H9 (cell line): Measurements from ENCODE around the gene SIK2. TPM values are rescaled to one million over a fixed set of nuclear protein-coding genes. Genes with fewer than 3 reads are reported as not detected.

Source experiments
- DNase-seq: peaks from one replicate; pipeline ENCODE4 v3.0.0-alpha.2; 2017
- H2AFZ ChIP-seq: one replicate; pipeline ENCODE4 v1.6.1; 2013; ENCODE audit warnings: mild to moderate bottlenecking, low read length, control low read depth, moderate library complexity
- H2AK5ac ChIP-seq: 2 replicates; pipeline ENCODE4 v1.6.1; 2013; ENCODE audit warnings: low read length, control low read depth, mixed read lengths; ENCODE audit not compliant: insufficient read length
- H2BK120ac ChIP-seq: one replicate; pipeline ENCODE4 v1.6.1; 2013; ENCODE audit warnings: low read depth, mild to moderate bottlenecking, low read length, control low read depth, inconsistent platforms; ENCODE audit not compliant: poor library complexity, severe bottlenecking
- H2BK12ac ChIP-seq: 2 replicates; pipeline ENCODE4 v1.6.1; 2013; ENCODE audit warnings: low read length, control low read depth, mixed read lengths, low read depth; ENCODE audit not compliant: insufficient read length
- H2BK15ac ChIP-seq: 2 replicates; pipeline ENCODE4 v1.6.1; 2013; ENCODE audit warnings: low read depth, low read length, control low read depth
- H2BK20ac ChIP-seq: one replicate; pipeline ENCODE4 v1.6.1; 2013; ENCODE audit warnings: low read depth, mild to moderate bottlenecking, low read length, control low read depth, inconsistent platforms; ENCODE audit not compliant: poor library complexity, severe bottlenecking
- H2BK5ac ChIP-seq: 2 replicates; pipeline ENCODE4 v1.6.1; 2013; ENCODE audit warnings: low read length, control low read depth, mixed read lengths; ENCODE audit not compliant: insufficient read length
- H3K14ac ChIP-seq: 2 replicates; pipeline ENCODE4 v1.6.1; 2013; ENCODE audit warnings: low read length, control low read depth; ENCODE audit not compliant: insufficient read depth
- H3K18ac ChIP-seq: 2 replicates; pipeline ENCODE4 v1.6.1; 2013; ENCODE audit warnings: low read depth, mild to moderate bottlenecking, mixed read lengths, low read length, control low read depth; ENCODE audit not compliant: insufficient read length
- H3K23ac ChIP-seq: 2 replicates; pipeline ENCODE4 v1.6.1; 2013; ENCODE audit warnings: low read length, control low read depth, mixed read lengths, low read depth; ENCODE audit not compliant: insufficient read length
- H3K23me2 ChIP-seq: 2 replicates; pipeline ENCODE4 v1.6.1; 2013; ENCODE audit warnings: low read depth, mild to moderate bottlenecking, mixed read lengths, low read length, control low read depth; ENCODE audit not compliant: insufficient read length, poor library complexity, severe bottlenecking
- H3K27ac ChIP-seq: 2 replicates; pipeline ENCODE4 v1.5.1; 2013; ENCODE audit warnings: low read length, control low read depth, mixed read lengths, low read depth; ENCODE audit not compliant: insufficient read length
- H3K27me3 ChIP-seq: 2 replicates; pipeline ENCODE4 v1.6.1; 2013; ENCODE audit warnings: low read length, control low read depth, inconsistent platforms; ENCODE audit not compliant: insufficient read depth
- H3K4ac ChIP-seq: 2 replicates; pipeline ENCODE4 v1.6.1; 2013; ENCODE audit warnings: low read depth, mild to moderate bottlenecking, control low read depth, inconsistent platforms, low read length, moderate library complexity
- H3K4me1 ChIP-seq: 2 replicates; pipeline ENCODE4 v1.6.1; 2013; ENCODE audit warnings: low read length, control low read depth, inconsistent platforms; ENCODE audit not compliant: insufficient read depth
- H3K4me2 ChIP-seq: 2 replicates; pipeline ENCODE4 v1.6.1; 2013; ENCODE audit warnings: low read length, control low read depth, mixed read lengths; ENCODE audit not compliant: insufficient read length, insufficient read depth
- H3K56ac ChIP-seq: 2 replicates; pipeline ENCODE4 v1.6.1; 2013; ENCODE audit warnings: low read depth, mild to moderate bottlenecking, mixed read lengths, low read length, control low read depth; ENCODE audit not compliant: insufficient read length
- H3K79me1 ChIP-seq: 2 replicates; pipeline ENCODE4 v1.6.1; 2013; ENCODE audit warnings: low read depth, mild to moderate bottlenecking, moderate library complexity, low read length, control low read depth, inconsistent platforms; ENCODE audit not compliant: insufficient read depth, poor library complexity, severe bottlenecking
- H3K79me2 ChIP-seq: 2 replicates; pipeline ENCODE4 v1.6.1; 2013; ENCODE audit warnings: low read length, control low read depth, inconsistent platforms; ENCODE audit not compliant: insufficient read depth
- H3K9ac ChIP-seq: 2 replicates; pipeline ENCODE4 v1.6.1; 2013; ENCODE audit warnings: low read length, control low read depth, mixed read lengths; ENCODE audit not compliant: insufficient read length; ENCODE audit errors: extremely low read depth
- H3K9me3 ChIP-seq: one replicate; pipeline ENCODE4 v1.6.1; 2013; ENCODE audit warnings: low read depth, low read length, inconsistent platforms; ENCODE audit not compliant: control insufficient read depth
- H3T11ph ChIP-seq: one replicate; pipeline ENCODE4 v1.6.1; 2013; ENCODE audit warnings: mild to moderate bottlenecking, low read length, control low read depth, inconsistent platforms
- H4K20me1 ChIP-seq: one replicate; pipeline ENCODE4 v1.6.1; 2013; ENCODE audit not compliant: control insufficient read depth, insufficient read length, insufficient read depth
- H4K5ac ChIP-seq: 2 replicates; pipeline ENCODE4 v1.6.1; 2013; ENCODE audit warnings: low read depth, mild to moderate bottlenecking, mixed read lengths, low read length, control low read depth; ENCODE audit not compliant: insufficient read length
- H4K8ac ChIP-seq: replicated peaks from 2 replicates; pipeline ENCODE4 v1.6.1; 2013; ENCODE audit warnings: low read length, control low read depth, mixed read lengths, low read depth; ENCODE audit not compliant: insufficient read length
- H4K91ac ChIP-seq: 2 replicates; pipeline ENCODE4 v1.6.1; 2013; ENCODE audit warnings: low read depth, mild to moderate bottlenecking, moderate library complexity, mixed read lengths, low read length, control low read depth; ENCODE audit not compliant: insufficient read length
- H3K27ac Mint-ChIP-seq, 3 experiments: 2 replicates in 2 of 3; 3 replicates in 1 of 3; pipeline ENCODE4 v1.8.0; 2020 to 2021; ENCODE audit warnings: mixed read lengths in 3 of 3, mild to moderate bottlenecking in 1 of 3, moderate library complexity in 1 of 3
- H3K27me3 Mint-ChIP-seq: 2 replicates; pipeline ENCODE4 v1.8.0; 2021; ENCODE audit warnings: low read depth, mild to moderate bottlenecking, moderate library complexity, mixed read lengths
- H3K36me3 Mint-ChIP-seq, 3 experiments: 2 replicates in 2 of 3; 3 replicates in 1 of 3; pipeline ENCODE4 v1.8.0; 2020 to 2021; ENCODE audit warnings: low read depth in 3 of 3, mixed read lengths in 3 of 3; ENCODE audit not compliant: insufficient read depth in 1 of 3
- H3K4me1 Mint-ChIP-seq, 2 experiments: 2 replicates each; pipeline ENCODE4 v1.8.0; 2020; ENCODE audit warnings: mixed read lengths in 2 of 2
- H3K4me3 Mint-ChIP-seq, 2 experiments: 2 replicates in 1 of 2; 3 replicates in 1 of 2; pipeline ENCODE4 v1.8.0; 2020 to 2021; ENCODE audit warnings: mild to moderate bottlenecking in 2 of 2, mixed read lengths in 2 of 2, moderate library complexity in 1 of 2
- H3K9me3 Mint-ChIP-seq, 2 experiments: 2 replicates in 1 of 2; 3 replicates in 1 of 2; pipeline ENCODE4 v1.8.0; 2020; ENCODE audit warnings: mild to moderate bottlenecking in 2 of 2, mixed read lengths in 2 of 2, moderate library complexity in 1 of 2
- CTCF ChIP-seq: fragments of 200-600 bp; sonication (generic); conservative IDR thresholded peaks from 3 replicates; pipeline ENCODE4 v1.8.0; 2021; ENCODE audit warnings: antibody characterized with exemption, mild to moderate bottlenecking
- WGBS: extraction: QIAGEN DNeasy Blood & Tissue Kit; methylation state at CpG from one replicate; pipeline ENCODE4 v1.1.7; 2013; ENCODE audit warnings: missing lambda C conversion rate, low lambda C conversion rate, mixed read lengths; ENCODE audit not compliant: insufficient read length; ENCODE audit errors: extremely low coverage; 5-methylcytosine and 5-hydroxymethylcytosine counted together
- total RNA-seq: library from RNA; stranded (reverse); gene quantifications from 2 replicates; pipeline ENCODE4 v1.2.1, GENCODE V29; 2021

The SIK2 gene
- total RNA-seq, 1 experiment from 2014 or later: 7.5 TPM

GRCh38 chr11:111560800-111561199, 41.4 kb upstream of the SIK2 start:
- peaks cover 8 to 11% of the 10 kb centered on the region in 2 experiments for H3K9me3 Mint-ChIP-seq
- no peak overlapping the region for H3K23ac ChIP-seq
- no CpG with 5 or more reads among the region's 3 CpGs for WGBS
- no peak overlapping the region for H3K18ac ChIP-seq
- no peak overlapping the region for H3K14ac ChIP-seq
- H3K23me2 ChIP-seq: no peaks in the 10 kb centered on the region
- no peak overlapping the region for H3K27ac ChIP-seq
- no peak overlapping the region for H2BK20ac ChIP-seq
- no peaks in the 10 kb centered on the region for H3K79me2 ChIP-seq
- H4K8ac ChIP-seq: no peak overlapping the region
- no peak overlapping the region for H3T11ph ChIP-seq
- no peak overlapping the region for H4K5ac ChIP-seq
- no peak overlapping the region for H3K9ac ChIP-seq
- no peak overlapping the region for H3K4me3 Mint-ChIP-seq
- no peak overlapping the region for H2AK5ac ChIP-seq
- H3K4me1 Mint-ChIP-seq: peaks cover 28 to 35% of the 10 kb centered on the region in 2 experiments
- H3K4me2 ChIP-seq: no peak overlapping the region
- peaks cover 6% of the 10 kb centered on the region; the same call in 1 of the 2 replicates for H3K4me1 ChIP-seq
- H3K79me1 ChIP-seq: no peaks in the 10 kb centered on the region
- H4K91ac ChIP-seq: no peak overlapping the region
- no peak overlapping the region for H2AFZ ChIP-seq
- no peak overlapping the region for H3K56ac ChIP-seq
- H2BK12ac ChIP-seq: no peak overlapping the region
- H3K27me3 Mint-ChIP-seq: no peaks in the 10 kb centered on the region
- no peak overlapping the region for H2BK15ac ChIP-seq
- peak overlapping the region in 1 of 3 experiments; percentile 49; a peak in 1 of 7 replicates for H3K27ac Mint-ChIP-seq
- H3K27me3 ChIP-seq: no peaks in the 10 kb centered on the region
- H3K9me3 ChIP-seq: peaks cover 5% of the 10 kb centered on the region
- H3K4ac ChIP-seq: no peak overlapping the region
- H2BK5ac ChIP-seq: no peak overlapping the region
- no peak for DNase-seq
- H3K36me3 Mint-ChIP-seq: peaks cover 5 to 19% (median 11%) of the 10 kb centered on the region in 3 experiments
- no peak overlapping the region for H2BK120ac ChIP-seq
- TF ChIP-seq CTCF: no peak
- no peaks in the 10 kb centered on the region for H4K20me1 ChIP-seq
